PFSK-1 (cell line): Measurements from ENCODE around the gene MCM3AP.

Experiments
- REST ChIP-seq, 2 experiments: IDR thresholded peaks; 2 replicates each; pipeline versions ENCODE4 v1.6.1 to v1.8.0; 2011 to 2012; ENCODE audit warnings: low read depth in 2 of 2, low read length in 2 of 2, control low read depth in 1 of 2, inconsistent platforms in 1 of 2, mild to moderate bottlenecking in 1 of 2, moderate library complexity in 1 of 2; ENCODE audit not compliant: insufficient read depth in 1 of 2
- TAF1 ChIP-seq: IDR thresholded peaks from 2 replicates; pipeline ENCODE4 v1.6.1; 2012; ENCODE audit warnings: low read length, control low read depth, borderline replicate concordance; ENCODE audit not compliant: insufficient read depth

GRCh38 chr21:46205166-46205565 is 80.2 kb downstream of the MCM3AP start:
- TF ChIP-seq TAF1 (no peak), REST (IDR thresholded peaks at IDR 0.05; ENCODE audit: insufficient read depth in 1 of 2, low read depth in 2 of 2, low read length in 2 of 2) (no peak)
